DOHH2 (cell line): ENCODE data around the gene DOCK1.

Experiments used
- H3F3A ChIP-seq: fragments of 200-600 bp; sonication (generic), shearing (Covaris generic); 2 replicates; pipeline ENCODE4 v1.6.0; 2016; ENCODE audit warnings: antibody characterized with exemption, mild to moderate bottlenecking; ENCODE audit not compliant: control insufficient read depth, insufficient read depth
- H3K27ac ChIP-seq: fragments of 200-600 bp; sonication (generic); 2 replicates; pipeline ENCODE4 v1.5.1; 2014; ENCODE audit warnings: low read depth, mild to moderate bottlenecking, low read length, moderate library complexity
- H3K27me3 ChIP-seq: fragments of 200-600 bp; sonication (generic); 2 replicates; pipeline ENCODE4 v1.6.1; 2014; ENCODE audit warnings: mild to moderate bottlenecking, low read length, mixed read lengths; ENCODE audit not compliant: control insufficient read depth
- H3K36me3 ChIP-seq: fragments of 200-600 bp; sonication (generic); 2 replicates; pipeline ENCODE4 v1.6.1; 2014; ENCODE audit warnings: mild to moderate bottlenecking, low read length, moderate library complexity, mixed read lengths; ENCODE audit not compliant: control insufficient read depth
- H3K4me1 ChIP-seq: fragments of 200-600 bp; sonication (generic); 2 replicates; pipeline ENCODE4 v1.6.1; 2014; ENCODE audit warnings: mild to moderate bottlenecking, low read length, mixed read lengths; ENCODE audit not compliant: control insufficient read depth
- H3K4me2 ChIP-seq: fragments of 200-600 bp; sonication (generic); 2 replicates; pipeline ENCODE4 v1.6.0; 2014; ENCODE audit warnings: mild to moderate bottlenecking, low read length, moderate library complexity
- H3K4me3 ChIP-seq: fragments of 200-600 bp; sonication (generic); 2 replicates; pipeline ENCODE4 v1.5.1; 2014; ENCODE audit warnings: mild to moderate bottlenecking, low read length, mixed read lengths
- H3K79me2 ChIP-seq: fragments of 200-600 bp; sonication (generic); 2 replicates; pipeline ENCODE4 v1.6.1; 2014; ENCODE audit warnings: mild to moderate bottlenecking, low read length, mixed read lengths; ENCODE audit not compliant: control insufficient read depth
- H3K9me2 ChIP-seq: fragments of 200-600 bp; sonication (generic); replicated peaks from 2 replicates; pipeline ENCODE4 v1.6.1; 2014; ENCODE audit warnings: mild to moderate bottlenecking, low read length, mixed read lengths; ENCODE audit not compliant: control insufficient read depth
- H3K9me3 ChIP-seq: fragments of 200-600 bp; sonication (generic); 2 replicates; pipeline ENCODE4 v1.6.1; 2014; ENCODE audit warnings: antibody characterized with exemption, low read length, mixed read lengths; ENCODE audit not compliant: control insufficient read depth, insufficient read depth
- H4K20me1 ChIP-seq: fragments of 200-600 bp; sonication (generic); 2 replicates; pipeline ENCODE4 v1.6.0; 2014; ENCODE audit warnings: low read depth, mild to moderate bottlenecking, antibody characterized with exemption, low read length, moderate library complexity; ENCODE audit not compliant: control insufficient read depth, insufficient read depth
- EZH2phosphoT487 ChIP-seq: fragments of 200-600 bp; sonication (generic); IDR thresholded peaks from 2 replicates; pipeline ENCODE4 v1.6.1; 2017; ENCODE audit warnings: borderline replicate concordance, mild to moderate bottlenecking, antibody characterized with exemption, low read length, moderate library complexity, mixed read lengths
- TF ChIP-seq, protein P1 (sequence below): fragments of 200-600 bp; sonication (generic); IDR thresholded peaks from one replicate; pipeline ENCODE4 v1.5.1; 2014; ENCODE audit warnings: antibody characterized with exemption, mild to moderate bottlenecking, low read depth, low read length; ENCODE audit not compliant: poor library complexity, severe bottlenecking

The DOCK1 gene

DNA sequence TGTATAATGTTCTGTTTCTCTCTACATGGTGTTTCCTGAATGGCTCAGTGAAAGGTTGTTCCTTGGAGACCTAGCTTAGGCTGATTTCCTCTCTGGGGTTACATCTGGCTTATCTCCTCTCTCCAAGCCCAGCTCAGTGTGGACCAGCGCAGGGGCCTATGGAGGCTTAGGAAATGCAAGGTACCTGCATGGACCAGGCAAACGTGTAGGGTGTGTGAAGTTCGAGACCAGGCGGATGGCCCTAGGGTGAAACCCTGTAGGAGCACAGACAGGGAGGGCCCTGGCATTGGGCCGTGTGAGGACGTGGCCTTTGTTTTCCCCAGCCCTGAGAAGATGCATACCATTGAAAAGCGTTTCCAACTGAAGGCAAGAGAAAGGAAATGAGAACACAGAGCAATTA, 59.0 kb downstream of the DOCK1 start:
- no peaks in the 10 kb centered on the region for H3K27me3 ChIP-seq
- H4K20me1 ChIP-seq: no peaks in the 10 kb centered on the region
- H3K4me1 ChIP-seq: no peaks in the 10 kb centered on the region
- H3K9me2 ChIP-seq: no peaks in the 10 kb centered on the region
- H3K9me3 ChIP-seq: no peaks in the 10 kb centered on the region; the same call in 1 of the 2 replicates
- no peaks in the 10 kb centered on the region for H3K36me3 ChIP-seq
- TF ChIP-seq, protein P1, sequence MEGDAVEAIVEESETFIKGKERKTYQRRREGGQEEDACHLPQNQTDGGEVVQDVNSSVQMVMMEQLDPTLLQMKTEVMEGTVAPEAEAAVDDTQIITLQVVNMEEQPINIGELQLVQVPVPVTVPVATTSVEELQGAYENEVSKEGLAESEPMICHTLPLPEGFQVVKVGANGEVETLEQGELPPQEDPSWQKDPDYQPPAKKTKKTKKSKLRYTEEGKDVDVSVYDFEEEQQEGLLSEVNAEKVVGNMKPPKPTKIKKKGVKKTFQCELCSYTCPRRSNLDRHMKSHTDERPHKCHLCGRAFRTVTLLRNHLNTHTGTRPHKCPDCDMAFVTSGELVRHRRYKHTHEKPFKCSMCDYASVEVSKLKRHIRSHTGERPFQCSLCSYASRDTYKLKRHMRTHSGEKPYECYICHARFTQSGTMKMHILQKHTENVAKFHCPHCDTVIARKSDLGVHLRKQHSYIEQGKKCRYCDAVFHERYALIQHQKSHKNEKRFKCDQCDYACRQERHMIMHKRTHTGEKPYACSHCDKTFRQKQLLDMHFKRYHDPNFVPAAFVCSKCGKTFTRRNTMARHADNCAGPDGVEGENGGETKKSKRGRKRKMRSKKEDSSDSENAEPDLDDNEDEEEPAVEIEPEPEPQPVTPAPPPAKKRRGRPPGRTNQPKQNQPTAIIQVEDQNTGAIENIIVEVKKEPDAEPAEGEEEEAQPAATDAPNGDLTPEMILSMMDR: no peak
- no peak for TF ChIP-seq EZH2phosphoT487
- no peaks in the 10 kb centered on the region for H3K79me2 ChIP-seq
- no peak overlapping the region for H3K27ac ChIP-seq
- no peak overlapping the region for H3K4me3 ChIP-seq
- no peaks in the 10 kb centered on the region for H3F3A ChIP-seq
- no peak overlapping the region for H3K4me2 ChIP-seq

DNA sequence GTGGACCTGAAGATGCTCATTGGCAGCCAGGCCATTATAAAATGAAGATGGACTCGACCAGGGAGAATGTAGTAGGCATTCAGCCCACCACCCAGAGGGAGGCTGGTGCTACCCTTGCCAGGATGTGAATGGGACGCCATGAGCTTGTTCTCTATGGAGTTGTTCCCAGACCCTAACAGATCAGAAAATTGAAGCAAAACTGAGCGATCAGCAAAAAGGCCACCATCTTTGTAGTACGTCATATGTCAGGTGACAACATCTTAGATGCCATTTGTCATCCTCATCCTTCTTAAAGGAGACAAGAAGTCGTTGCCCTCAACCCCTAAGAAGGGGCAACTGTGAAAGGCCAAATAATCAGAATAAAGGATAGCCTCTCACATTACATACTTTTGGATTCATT, 61.7 kb downstream of the DOCK1 start:
- Histone ChIP-seq H4K20me1 (no peaks in the 10 kb centered on the region), H3K27me3 (no peaks in the 10 kb centered on the region)

DNA sequence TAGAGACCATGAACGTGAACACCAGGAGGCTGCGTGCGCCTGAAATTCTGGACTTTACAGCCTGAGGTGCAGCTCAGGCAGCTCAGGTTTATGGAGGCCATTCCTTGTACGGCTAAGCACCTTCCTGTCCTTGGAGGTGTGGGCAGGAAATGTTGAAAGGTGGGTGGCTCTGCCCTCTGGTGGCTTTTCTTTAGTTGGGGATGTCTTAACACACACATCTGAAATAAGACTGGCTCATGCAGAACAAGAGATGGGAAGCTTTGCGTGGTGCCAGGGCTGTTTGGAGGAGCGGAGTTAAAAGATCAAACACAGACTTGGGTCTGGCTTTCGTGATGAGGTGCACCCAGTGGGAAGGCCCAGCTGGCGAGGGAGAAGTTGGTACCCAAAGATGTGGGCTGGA, 64.1 kb downstream of the DOCK1 start:
- Histone ChIP-seq H3K4me1 (no peaks in the 10 kb centered on the region), H3K9me2 (no peaks in the 10 kb centered on the region), H3K4me2 (no peak overlapping the region), H4K20me1 (no peaks in the 10 kb centered on the region), H3K27ac (no peak overlapping the region), H3F3A (no peaks in the 10 kb centered on the region), H3K36me3 (no peaks in the 10 kb centered on the region), H3K27me3 (no peaks in the 10 kb centered on the region), H3K4me3 (no peak overlapping the region), H3K9me3 (no peaks in the 10 kb centered on the region; the same call in 1 of the 2 replicates), H3K79me2 (no peaks in the 10 kb centered on the region)
- TF ChIP-seq, protein P1: no peak
- TF ChIP-seq EZH2phosphoT487: no peak

More for the DNA sequence above, 61.7 kb downstream of the DOCK1 start:
- Histone ChIP-seq H3K27ac (no peak overlapping the region), H3K79me2 (no peaks in the 10 kb centered on the region), H3K9me3 (no peaks in the 10 kb centered on the region; the same call in 1 of the 2 replicates), H3K36me3 (no peaks in the 10 kb centered on the region), H3K9me2 (no peaks in the 10 kb centered on the region), H3F3A (no peaks in the 10 kb centered on the region), H3K4me3 (no peak overlapping the region), H3K4me2 (no peak overlapping the region), H3K4me1 (no peaks in the 10 kb centered on the region)
- no peak for TF ChIP-seq EZH2phosphoT487
- TF ChIP-seq, protein P1: no peak
